GM18870 (cell line): ENCODE data around the gene ZMAT3.
"Not testable (repeated sequence)": the region's sequence is repeated elsewhere in the genome, so short reads cannot be mapped to it uniquely, and the experiment has no call there.

Source experiments
- ATAC-seq: cut with Tn5 transposase; IDR thresholded peaks from one replicate; pipeline ENCODE4 v1.9.1; 2021; ENCODE audit warnings: moderate library complexity; ENCODE audit not compliant: unreplicated experiment

The ZMAT3 gene, protein sequence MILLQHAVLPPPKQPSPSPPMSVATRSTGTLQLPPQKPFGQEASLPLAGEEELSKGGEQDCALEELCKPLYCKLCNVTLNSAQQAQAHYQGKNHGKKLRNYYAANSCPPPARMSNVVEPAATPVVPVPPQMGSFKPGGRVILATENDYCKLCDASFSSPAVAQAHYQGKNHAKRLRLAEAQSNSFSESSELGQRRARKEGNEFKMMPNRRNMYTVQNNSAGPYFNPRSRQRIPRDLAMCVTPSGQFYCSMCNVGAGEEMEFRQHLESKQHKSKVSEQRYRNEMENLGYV

DNA sequence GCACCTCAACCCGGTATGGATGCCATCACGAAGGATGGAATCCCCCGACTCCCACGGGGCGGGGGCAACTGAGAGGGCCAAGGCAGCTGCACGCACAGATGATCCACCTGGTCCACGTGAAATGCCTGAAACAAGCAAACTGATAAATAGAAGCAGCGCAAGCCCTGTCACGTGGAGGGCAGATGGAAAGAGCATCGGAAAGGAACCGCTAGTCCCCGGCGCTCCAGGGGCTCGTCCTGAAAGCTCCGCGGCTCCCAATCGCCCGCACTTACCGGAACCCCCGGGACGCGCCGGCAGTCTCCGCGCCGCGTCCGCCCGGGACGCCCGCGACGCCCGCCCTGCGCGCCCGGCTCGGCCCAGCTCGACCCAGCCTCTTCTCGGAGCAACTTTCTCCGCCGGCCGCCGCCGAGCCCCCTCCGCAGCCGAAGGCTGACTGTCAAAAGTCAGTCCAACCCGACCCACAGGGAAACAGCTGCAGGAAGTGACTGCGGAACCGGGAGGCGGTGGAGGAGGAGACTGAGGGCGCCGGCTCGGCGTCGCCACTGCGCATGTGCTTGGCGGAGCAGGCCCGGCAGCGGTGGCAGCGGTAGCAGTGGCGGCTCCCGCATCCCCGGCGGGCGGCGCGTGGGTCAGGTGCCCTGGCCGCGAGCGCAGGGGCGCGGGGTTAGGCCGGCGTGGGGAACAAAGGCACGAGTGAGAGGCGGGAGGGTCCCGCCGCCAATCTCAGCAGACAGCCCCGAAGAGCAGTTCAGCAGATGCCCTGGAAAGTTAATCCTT, at the start of gene ZMAT3:
ZMAT3 (minus strand) TSS at position 487 of the 777 bp plus-strand sequence. CDS start 4,057 bp downstream, outside the sequence.
- ATAC-seq, result peak; percentile 50

DNA sequence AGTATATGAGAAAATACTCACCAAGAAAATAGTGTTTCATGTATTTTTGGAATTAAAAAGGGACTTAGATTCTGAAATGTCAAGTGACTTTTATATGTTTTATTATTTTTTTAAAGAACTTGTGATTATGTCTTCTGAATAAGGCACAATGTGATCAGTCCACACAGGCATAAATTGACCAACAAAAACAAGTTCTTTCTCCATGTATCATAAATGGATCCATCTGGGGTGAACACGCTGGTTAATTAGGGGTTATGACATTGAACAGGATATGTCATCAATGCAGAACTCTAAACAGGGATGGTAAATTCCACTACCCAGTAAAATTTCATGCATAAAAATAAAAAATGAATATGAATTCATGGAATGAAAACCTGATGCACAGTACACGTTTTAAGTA, 45.2 kb upstream of the ZMAT3 start:
- no peak for ATAC-seq

GRCh38 chr3:179115444-179115843, 43.8 kb upstream of the ZMAT3 start:
- not testable (repeated sequence) for ATAC-seq

DNA sequence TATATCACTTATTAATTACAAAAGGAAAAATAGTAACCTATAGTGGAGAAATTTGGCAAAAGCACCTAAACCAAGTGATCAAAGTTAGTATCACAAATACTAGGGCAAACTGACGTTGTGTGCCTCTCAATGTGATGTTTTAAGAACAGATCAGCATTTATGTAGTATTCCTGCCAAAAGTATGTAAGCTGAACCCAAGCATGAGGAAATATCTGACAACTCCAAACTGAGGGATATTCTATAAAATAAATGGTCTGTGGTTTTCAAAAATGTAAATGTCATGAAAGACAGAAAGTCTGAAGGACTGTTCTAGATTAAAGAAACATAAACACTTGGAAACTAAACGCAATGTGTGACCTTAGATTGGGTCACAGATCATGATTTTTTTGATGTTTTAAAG, 42.3 kb upstream of the ZMAT3 start:
- ATAC-seq, result no peak

DNA sequence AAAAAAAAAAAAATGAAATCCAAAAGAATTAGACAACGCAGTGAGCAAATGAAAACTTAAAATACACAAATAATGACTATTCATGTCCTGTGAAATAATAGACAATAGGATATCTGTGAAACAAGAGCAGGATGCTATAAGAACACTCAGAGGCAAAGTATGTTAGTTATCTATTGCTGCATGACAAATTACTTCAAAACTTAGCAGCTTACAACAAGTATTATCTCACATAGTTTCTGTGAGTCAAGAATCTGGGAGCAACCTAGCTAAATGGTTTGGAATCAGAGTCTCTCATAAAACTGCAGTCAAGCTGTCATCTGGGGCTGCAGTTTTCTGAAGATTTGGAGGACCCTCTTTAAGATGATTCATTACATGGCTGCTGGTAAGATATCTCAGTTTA, 36.5 kb upstream of the ZMAT3 start:
- no peak for ATAC-seq

GRCh38 chr3:179107617-179108016, 36.0 kb upstream of the ZMAT3 start:
- ATAC-seq, result no peak

DNA sequence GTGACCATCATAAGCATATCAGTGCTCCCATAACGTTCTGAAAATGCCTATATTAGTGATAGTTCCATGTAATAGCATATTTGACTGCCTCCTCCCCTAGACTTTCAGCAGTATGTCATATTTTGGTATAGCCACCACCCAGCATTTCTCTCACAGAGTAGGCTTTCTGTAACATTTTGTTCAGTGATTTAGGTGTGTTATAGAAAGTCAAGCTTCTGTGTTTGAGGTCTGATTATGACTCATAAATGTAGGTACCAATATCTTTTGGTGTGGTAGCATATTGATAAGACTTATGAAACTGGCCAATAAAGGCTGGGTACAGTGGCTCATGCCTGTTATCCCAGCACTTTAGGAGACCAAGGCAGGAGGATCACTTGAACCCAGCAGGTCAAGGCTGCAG, 34.3 kb upstream of the ZMAT3 start:
- no peak for ATAC-seq

DNA sequence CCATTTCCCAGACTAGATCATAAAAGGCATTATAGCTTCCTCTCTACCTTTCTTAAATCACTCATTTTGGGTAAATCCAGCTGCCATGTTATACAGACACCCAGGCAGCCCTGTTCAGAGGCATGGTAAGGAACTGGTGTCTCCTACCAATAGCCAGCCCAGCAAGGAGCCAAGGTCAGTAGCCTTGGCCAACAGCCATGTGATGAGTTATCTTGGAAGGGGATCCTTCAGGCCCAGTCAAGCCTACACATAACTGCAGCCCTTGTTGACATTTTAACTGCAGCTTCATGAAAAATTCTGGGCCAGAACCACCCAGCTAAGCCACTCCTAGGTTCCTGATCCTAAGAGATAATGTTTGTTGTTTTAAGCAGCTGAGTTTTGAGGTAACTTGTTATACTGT, 29.0 kb upstream of the ZMAT3 start:
- no peak for ATAC-seq

DNA sequence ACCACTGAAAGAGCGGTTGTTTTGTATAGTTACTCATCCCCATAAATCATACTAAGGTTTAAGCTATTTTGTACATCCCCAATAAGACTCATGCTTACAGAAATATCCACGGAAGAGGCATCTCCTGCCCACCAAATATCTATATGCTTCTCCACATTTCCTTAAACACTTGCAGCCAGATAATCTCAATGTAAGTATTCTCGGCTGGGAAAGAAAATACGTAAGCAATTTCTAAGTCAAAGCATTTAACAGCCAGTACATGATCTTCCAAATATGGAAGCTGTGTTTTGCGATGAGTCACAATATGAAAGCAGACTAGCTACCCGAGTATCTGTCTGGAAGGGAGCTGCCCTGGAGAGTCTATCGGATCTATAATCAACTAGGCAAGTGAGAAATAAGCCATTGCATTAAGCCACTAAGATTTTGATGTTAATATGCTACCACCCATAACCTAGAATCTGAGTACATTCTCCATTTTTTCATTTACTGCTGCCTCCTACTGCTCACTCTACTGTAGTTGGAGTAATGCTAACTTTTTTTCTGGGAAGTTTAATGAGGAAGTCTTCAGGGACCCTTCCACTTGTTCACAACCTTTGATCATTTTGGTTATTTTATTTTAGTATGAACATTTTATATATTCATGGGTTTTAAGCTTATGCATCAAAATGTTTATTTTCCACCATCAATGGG, 26.9 kb upstream of the ZMAT3 start:
- no peak for ATAC-seq

DNA sequence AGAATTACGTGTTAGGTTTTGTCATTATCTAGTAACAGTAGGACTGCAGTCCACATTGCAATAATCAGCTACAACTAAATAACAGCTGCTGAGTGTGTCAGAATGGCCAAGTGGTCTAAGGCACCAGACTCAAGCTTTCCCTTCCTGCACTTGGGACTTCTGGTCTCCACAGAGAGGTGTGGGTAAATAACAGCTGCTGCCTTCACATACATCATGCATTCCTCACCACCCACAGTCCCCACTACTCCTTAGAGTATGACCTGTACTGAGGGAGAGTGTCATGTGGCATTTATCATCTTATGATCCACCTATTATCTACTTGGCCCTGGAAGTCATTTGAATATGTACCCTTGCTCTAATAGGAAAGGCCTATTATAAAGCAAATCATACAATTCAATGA, 22.2 kb upstream of the ZMAT3 start:
- ATAC-seq, result no peak

- peak; percentile 70 for ATAC-seq
Observed at GRCh38 chr3:179091113-179091512, 19.5 kb upstream of the ZMAT3 start.

GRCh38 chr3:179088306-179088705, 16.7 kb upstream of the ZMAT3 start:
- no peak for ATAC-seq

GRCh38 chr3:179083977-179084376, 12.4 kb upstream of the ZMAT3 start:
- no peak for ATAC-seq

DNA sequence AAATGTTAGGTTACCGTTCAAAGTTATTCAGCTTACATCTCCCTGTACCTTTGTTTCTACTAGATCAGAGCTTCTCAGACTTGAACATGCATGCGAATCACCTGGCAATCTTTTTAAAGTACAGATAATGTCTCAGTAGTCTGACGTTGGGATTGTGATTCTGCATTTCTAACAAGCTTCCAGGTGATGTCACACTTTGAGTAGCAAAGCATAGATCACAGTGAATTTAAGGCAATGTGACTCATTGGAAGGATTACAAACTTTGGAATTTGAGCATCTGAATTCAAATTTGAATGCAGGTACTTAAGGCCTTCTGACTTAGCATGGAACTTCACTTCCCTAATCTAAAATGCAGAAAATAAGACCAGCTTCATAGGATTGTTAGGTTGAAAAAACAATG, 10.8 kb upstream of the ZMAT3 start:
- no peak for ATAC-seq

DNA sequence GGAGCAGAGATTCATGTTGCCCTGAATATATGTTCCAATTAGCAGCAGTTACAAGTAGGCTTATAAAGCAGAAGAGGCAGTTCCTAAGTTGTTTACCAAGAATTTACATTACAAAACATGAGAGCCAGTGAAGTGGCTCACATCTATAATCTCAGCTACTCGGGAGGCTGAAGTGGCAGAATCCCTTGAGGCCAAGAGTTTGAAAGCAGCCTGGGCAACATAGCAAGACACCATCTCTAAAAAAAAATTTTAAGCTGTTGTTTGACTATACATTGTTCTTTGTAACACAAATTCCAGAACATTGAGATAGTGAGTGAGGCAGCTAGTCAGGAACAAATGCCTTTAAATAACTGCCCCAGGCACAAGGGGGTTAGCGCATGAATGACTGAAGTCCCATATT, 10.3 kb upstream of the ZMAT3 start:
- ATAC-seq, result no peak

- ATAC-seq, result no peak
Observed at GRCh38 chr3:179079537-179079936, 7.9 kb upstream of the ZMAT3 start.

- peak; percentile 58 for ATAC-seq
Observed at GRCh38 chr3:179076243-179077027, 4.8 kb upstream of the ZMAT3 start.

DNA sequence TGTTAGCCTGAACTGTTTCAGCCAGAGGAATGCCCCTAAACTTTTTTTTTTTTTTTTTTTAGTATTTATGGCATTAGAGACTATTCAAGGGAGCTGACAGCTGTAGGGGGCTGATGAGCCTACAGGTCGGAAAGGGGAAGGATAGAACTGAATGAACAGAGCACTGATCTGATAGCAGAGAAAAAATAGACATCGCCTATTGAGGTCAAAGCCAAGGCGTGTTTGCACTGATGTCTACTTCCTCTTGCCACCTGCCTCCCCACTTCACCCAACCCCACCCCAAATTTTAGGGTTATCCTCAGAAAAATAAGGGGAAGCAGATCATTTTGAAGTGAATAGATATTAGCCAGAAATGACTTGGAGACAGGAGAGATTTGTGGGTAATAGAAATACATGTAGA, 3.0 kb upstream of the ZMAT3 start:
- no peak for ATAC-seq

- ATAC-seq, result no peak
Observed at GRCh38 chr3:179073816-179074215, 2.2 kb upstream of the ZMAT3 start.

- peak; percentile 5 for ATAC-seq
Observed at GRCh38 chr3:179072100-179072438, 460 bp upstream of the ZMAT3 start.

DNA sequence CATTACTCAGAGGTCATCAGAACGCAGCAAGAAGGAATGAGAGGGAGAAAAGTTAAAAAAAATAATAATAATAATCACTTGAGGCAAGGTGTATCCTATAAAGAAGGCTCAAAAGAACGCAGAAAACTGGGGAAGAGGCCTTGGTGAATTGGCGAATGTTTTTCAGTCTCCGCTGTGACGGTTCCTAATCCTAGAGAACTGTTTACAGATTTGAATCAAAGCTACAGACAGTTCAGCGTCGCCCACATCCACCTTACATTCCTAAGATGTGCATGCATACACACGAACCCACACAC, 634 bp downstream of the ZMAT3 start:
- ATAC-seq, result no peak
